GM10266 (cell line): ENCODE results near the gene CD84.
"Not testable (repeated sequence)": the region's sequence is repeated elsewhere in the genome, so short reads cannot be mapped to it uniquely, and the experiment has no call there.

ENCODE experiments used
- DNase-seq: peaks from one replicate; pipeline ENCODE4 v3.0.0; 2012; ENCODE audit errors: extremely low spot score
- CTCF ChIP-seq: IDR thresholded peaks from 2 replicates; pipeline ENCODE4 v1.5.1; 2012; ENCODE audit warnings: mild to moderate bottlenecking, low read depth; ENCODE audit not compliant: control insufficient read depth, insufficient read depth; ENCODE audit errors: missing control alignments

The CD84 gene

GRCh38 chr1:160569806-160570205, 9.5 kb downstream of the CD84 start:
- DNase-seq, result no peak
- TF ChIP-seq CTCF, result no peak

- peak; percentile 38 for DNase-seq
- TF ChIP-seq CTCF, result no peak
These were observed 11.2 kb downstream of the CD84 start for GRCh38 chr1:160567858-160568682.

DNA sequence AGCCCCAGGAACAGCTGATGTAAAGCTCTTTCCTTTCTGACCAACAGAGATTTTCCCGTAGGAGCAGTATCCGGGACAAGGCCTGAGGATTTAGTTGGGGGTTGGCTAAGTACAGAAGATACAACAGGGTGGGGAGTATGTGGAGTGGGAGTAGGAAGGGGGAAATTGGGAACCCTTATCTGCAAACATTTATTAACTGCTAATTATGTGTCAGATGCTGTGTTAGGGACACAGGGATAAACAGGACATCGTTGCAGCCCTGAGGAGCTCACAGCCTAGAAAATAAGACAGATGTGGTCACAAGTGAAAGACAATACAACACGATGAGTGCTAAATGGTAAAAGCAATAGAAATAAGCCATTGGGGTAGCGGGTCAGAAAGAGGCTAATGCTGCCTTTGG, 12.0 kb downstream of the CD84 start:
- TF ChIP-seq CTCF, result no peak
- no peak for DNase-seq

DNA sequence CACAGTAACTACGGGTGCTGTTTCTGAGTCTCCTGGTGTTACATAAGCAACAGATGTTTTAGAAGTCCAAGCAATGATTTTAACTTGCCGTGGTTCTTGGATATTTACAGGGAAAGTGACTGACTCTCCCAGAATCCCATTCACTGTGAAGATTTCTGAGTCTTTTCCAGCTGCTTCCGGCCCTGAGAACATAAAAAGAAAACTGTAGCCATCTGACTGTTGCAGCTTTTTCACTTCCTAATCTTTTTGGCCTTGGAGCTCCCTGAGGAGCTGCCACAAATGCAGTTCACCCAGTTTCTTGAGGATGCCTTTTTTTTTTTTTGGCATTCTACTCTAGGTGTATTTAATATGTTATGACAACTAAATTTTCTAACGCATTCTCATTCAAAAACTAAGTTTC, 13.7 kb downstream of the CD84 start:
- TF ChIP-seq CTCF, result no peak
- DNase-seq, result no peak

DNA sequence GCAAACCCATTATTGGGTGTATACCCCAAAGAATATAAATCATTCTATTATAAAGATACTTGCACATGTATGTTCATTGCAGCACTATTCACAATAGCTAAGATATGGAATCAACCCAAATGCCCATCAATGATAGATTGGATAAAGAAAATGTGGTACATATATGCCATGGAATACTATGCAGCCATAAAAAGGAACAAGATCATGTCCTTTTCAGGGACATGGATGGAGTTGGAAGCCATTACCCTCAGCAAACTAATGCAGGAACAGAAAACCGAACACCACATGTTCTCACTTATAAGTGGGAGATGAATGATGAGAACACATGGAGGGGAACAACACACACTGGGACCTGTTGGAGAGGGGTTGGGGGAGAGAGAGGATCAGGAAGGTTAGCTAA, 16.1 kb downstream of the CD84 start:
- DNase-seq, result not testable (repeated sequence)

DNA sequence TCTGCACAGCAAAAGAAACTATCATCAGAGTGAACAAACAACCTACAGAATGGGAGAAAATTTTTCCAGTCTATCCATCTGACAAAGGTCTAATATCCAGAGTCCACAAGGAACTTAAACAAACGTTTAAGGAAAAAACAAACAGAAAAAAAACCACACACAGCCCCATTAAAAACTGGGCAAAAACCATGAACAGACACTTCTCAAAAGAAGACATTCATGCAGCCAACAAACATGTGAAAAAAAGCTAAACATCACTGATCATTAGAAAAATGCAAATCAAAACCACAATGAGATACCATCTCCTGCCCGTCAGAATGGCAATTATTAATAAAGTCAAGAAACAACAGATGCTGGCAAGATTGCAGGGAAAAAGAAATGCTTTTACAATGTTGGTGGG, 16.6 kb downstream of the CD84 start:
- not testable (repeated sequence) for DNase-seq

DNA sequence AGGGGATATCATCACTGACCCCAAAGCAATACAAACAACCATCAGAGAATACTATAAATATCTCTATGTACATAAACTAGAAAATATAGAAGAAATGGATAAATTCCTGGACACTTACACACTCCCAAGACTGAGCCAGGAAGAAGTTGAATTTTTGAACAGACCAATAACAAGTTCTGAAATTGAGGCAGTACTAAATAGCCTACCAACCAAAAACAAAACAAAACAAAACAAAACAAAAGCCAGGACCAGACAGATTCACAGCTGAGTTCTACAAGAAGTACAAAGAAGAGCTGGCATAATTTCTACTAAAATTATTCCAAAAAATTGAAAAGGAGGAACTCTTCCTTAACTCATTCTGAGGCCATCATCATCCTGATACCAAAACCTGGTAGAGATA, 18.5 kb downstream of the CD84 start:
- no peak for DNase-seq
- no peak for TF ChIP-seq CTCF

DNA sequence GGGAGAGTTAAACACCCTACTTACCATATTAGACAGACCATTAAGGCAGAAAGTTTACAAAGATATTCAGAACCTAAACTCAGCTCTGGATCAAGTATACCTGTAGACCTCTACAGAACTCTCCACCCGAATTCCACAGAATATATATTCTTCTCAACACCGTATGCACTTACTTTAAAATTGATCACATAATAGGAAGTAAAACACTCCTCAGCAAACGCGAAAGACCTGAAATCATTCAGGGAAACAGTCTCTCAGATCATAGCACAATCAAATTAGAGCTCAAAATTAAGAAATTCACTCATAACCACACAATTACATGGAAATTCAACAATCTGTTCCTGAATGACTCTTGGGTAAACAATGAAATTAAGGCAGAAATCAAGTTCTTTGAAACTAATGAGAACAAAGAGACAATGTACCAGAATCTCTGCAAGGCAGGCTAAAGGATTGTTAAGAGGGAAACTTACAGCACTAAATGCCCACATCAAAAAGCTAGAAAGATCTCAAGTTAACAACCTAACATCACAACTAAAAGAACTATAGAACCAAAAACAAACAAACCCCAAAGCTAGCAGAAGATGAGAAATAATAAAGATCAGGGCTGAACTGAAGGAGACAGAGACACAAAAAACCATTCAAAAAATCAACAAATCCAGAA, 19.1 kb downstream of the CD84 start:
- TF ChIP-seq CTCF, result no peak
- DNase-seq, result no peak

GRCh38 chr1:160559437-160559836, 19.9 kb downstream of the CD84 start:
- DNase-seq, result not testable (repeated sequence)
